ENCODE data around the gene IVD.

IVD gene

GRCh38 chr15:40416056-40416455 lies 10.5 kb downstream of the IVD start:
- no peak for DNase-seq

DNA sequence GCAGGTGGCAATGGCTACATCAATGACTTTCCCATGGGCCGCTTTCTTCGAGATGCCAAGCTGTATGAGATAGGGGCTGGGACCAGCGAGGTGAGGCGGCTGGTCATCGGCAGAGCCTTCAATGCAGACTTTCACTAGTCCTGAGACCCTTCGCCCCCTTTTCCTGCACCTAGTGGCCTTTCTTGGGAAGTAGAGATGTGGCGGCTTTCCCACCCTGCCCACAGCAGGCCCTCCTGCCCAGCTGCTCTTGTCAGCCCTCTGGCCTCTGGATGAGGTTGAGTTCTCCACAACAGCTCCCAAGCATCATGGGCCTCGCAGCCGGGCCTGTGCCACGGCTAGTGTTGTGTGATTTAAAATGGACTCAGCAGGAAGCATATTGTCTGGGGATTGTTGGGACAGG lies 12.5 kb downstream of the IVD start:
- no peak for DNase-seq

GRCh38 chr15:40420071-40420713 lies 14.6 kb downstream of the IVD start:
- no peak for DNase-seq

GRCh38 chr15:40420793-40421192 lies 15.2 kb downstream of the IVD start:
- peak; percentile 62 for DNase-seq

GRCh38 chr15:40421246-40422157 lies 15.9 kb downstream of the IVD start:
- peak; percentile 25 for DNase-seq

- DNase-seq, result no peak
Observed at GRCh38 chr15:40424483-40425115, 19.0 kb downstream of the IVD start.

- no peak for DNase-seq
Observed at GRCh38 chr15:40425681-40426080, 20.1 kb downstream of the IVD start.

DNA sequence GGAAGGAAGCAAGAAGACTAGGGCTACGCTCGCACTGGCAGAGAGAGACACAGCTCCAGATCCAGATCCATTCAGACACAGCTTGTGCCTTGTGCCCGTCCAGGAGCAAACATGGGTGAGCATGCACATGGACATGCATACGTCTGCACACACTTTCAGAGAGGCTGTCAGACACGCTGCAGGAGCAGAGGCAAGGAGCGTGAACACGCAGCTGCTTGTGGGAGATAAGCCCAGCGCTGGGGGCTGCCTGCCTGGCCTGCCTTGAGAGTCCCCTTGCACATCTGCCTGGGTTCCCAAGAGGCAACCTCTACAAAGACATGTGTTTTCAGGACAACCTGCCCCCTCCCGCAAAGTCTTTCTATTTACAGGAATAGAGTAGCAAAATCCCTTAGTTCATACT lies 21.6 kb downstream of the IVD start:
- no peak for DNase-seq

GRCh38 chr15:40428185-40428584 lies 22.6 kb downstream of the IVD start:
- no peak for DNase-seq

DNA sequence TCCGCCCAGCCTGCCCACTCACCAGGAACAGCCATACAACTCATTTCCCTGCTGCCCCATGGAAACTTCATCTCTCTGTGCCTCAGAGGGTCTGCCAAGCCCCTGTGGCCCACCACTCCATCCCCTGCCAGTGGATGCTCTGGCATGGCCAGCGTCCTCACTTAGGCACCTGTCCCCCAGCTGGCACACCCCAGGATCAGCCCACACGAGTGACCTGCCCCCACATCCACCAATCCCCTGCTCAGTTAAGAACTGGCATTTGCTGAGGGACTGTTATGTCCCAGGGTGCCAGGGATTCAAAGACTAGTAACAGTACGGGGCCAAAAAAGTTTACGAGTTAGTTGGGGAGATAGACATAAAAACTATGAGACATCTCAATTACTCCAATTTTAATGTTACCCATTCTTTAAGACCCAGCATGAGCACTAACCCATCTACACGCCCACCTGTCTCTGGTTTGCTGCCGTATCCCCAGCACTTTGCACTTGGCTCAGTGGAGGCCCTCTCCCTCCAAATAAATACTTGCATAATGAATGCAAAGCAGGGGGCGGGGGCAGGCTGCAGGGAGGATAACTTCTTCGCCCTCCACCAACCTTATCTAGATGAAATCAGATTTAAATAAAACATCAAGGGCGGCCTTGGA lies 23.6 kb downstream of the IVD start:
- DNase-seq, result no peak

GRCh38 chr15:40430271-40430805 lies 24.7 kb downstream of the IVD start:
- no peak for DNase-seq

DNA sequence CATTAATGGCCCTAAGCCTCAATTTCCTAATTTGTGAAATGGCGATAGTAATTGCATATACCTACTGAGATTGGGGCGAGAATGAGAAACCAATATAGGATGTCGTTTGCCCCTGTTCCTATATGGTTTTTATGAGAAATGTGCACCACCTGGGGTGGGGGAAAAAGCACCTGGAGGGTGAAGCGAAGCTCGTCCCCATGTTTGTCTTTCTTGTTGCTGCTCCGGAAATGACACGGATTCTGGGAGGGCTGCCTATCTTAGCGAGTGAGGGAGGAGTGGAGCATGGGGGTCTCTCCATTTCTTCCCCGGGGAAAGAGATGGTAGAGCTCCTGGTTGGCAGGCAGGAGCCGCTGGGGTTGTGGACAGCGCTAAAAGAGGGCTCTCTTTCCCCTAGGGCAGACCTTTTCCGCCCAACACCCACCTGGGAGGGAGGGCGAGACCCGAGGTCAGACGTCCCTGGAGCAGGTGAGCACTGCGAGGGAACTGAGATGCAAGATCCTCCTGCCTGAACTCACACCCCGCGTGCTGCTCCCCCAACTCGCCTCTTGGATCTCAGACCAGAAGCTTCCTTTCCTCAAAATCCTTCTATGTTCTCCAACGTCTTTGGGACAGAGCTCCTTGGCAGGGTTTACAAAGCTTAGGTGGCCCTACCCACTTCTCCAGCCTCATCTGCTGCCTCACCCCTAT lies 29.6 kb downstream of the IVD start:
- DNase-seq, result no peak

GRCh38 chr15:40435710-40436089 lies 30.1 kb downstream of the IVD start:
- no peak for DNase-seq

- peak; percentile 3 for DNase-seq
Observed at GRCh38 chr15:40436116-40436891, 30.7 kb downstream of the IVD start.

GRCh38 chr15:40436892-40437751 lies 31.5 kb downstream of the IVD start:
- DNase-seq, result no peak

DNA sequence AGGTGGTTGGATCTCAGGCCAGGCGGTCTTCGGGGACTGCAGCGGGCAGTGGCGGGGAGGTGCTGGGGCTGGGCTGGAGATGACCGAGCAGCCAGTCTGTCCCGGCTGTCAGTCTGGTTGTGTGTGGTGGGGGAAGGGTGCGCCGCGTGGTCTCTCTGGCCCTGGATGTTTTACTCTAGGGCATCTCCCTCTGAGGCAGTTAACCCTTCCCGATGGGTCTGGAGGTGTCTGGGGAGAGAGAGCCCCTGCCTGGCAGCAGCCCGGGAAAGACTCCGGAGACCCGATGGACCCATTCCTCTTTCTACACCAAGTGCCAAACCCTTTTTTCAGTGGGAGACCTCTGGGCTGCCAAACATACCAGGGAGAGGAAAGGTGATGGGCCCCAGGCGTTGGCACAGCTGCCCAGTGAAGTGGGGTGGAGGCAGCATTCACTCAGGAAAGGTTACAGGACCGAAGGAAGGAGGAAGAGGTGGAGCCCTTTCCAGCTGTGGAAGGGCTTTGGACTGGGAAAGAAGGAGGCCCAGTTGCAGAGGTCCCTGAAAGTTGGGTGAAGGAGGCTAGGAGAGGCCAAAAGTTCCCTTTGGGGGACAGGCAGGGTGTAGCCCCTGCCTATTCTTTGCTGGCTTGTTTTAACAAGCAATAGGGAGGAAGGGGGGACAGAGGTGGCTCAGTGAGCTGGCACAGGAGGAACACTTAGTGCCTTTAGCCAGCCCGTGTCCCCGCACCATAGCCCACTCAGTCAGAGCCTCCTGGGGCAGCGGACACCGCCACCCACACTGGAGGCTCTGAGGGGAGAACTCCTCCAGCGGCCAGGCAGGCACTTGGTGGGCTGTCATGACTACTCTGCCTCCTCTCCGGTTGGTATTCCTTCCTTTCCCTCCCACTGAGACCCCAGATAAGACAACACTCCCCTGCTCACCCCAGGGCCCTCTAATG lies 32.4 kb downstream of the IVD start:
- DNase-seq, result no peak

DNA sequence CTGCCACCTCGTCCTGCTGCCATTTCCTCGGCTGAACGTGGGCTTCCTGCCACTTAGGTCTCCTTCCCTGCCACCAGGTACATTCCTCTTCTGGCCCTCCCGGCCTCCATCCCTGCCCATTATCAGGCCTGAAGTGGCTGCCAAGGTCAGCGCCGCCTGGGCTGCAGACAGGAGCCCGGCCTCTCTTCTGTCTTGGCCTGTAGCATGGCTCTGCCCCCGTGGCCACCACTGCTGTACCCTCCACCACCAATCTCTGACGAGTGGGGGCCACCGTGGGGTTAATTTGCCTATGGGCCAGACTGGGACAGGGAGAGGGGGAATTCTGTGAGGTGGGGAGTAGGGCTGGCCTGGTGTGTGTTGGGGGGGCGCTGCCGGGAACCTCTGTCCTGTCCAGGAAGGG lies 33.1 kb downstream of the IVD start:
- no peak for DNase-seq

- DNase-seq, result no peak
Observed at GRCh38 chr15:40439461-40439959, 33.9 kb downstream of the IVD start.
